SIG-M5 treated with dmso at 0.1 percent for 504 hours (cell line): ENCODE data around the gene THBS2.

Source experiments
- DNase-seq: peaks from one replicate; lab custom pipeline; 2025; ENCODE audit not compliant: unreplicated experiment; lab: John Stamatoyannopoulos, UW

The THBS2 gene

DNA sequence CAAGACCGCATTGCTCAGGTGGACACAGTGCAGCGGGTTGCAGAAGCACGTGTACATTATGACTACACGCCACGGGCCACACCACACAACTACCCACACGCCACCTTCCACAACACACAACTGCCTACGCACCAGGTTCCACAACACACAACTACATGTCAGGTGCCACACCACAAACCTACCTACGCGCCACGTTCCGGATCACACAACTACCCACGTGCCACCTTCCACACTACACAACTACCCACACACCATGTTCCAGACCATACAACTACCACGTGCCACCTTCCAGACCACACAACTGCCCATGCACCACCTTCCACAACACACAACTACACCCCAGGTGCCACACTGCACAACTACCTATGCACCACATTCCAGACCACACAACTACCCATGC lies 20.5 kb downstream of the THBS2 start:
- DNase-seq = no peak

DNA sequence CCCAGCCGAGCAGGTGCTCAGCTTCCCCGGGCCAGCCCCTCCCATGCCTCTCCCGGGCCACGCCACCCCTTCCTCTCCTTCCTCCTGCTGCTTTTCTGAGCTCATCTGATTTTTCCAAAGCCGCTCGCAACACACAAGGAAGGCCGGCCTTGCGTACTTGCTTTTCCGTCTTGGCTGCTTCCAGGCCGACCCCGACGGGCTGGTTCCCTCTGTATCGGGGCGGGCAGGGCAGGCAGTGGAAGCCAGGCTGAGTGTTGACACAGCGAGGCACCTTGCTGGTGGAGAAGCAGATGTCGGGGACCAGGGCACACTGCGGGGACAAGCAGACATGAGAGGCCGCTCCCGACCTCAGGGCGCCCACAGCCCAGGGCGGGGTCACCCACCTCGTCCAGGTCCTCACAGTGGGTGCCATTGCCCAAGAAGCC lies 21.1 kb downstream of the THBS2 start:
- no peak for DNase-seq

GRCh38 chr6:169231790-169232506 lies 21.7 kb downstream of the THBS2 start:
- DNase-seq = no peak

DNA sequence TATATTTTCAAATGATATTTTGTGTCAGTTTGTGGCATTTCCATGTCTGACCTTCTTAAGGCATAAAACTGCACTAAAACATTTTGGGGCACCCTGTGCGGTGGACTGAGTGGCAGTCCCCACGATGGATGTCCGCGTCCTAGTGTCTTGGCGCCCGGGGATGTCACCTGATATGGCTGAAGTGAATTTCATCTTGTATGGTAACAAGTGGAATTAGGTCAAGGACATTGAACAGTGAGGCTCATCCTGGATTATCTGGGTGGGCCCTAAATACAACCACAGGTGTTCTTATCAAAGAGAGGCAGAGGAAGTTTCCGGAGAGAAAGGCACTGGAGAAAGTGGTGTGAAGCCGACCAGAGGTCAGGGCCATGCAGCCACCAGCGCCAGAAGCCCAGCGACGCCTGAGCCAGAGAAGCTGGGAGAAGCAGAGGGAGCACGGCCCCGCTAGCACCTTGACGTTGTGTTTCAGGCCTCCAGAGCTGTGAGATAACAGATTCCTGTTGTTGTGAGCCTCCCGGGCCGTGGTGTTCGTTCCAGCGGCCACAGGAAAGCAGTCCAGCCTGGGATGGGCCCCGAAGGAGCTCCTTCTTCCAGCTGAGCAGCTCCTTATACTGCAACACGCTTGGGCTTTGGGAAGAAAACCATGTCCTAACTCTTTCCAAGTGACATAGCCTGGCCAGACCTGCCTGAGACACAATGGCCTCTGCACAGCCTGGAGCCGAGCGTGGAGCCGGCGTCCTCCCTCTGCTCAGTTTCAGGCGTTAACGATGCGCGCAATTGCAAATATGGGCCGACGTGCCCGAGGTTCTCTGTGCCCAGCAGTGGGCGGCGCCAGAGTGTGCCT lies 22.5 kb downstream of the THBS2 start:
- no peak for DNase-seq

DNA sequence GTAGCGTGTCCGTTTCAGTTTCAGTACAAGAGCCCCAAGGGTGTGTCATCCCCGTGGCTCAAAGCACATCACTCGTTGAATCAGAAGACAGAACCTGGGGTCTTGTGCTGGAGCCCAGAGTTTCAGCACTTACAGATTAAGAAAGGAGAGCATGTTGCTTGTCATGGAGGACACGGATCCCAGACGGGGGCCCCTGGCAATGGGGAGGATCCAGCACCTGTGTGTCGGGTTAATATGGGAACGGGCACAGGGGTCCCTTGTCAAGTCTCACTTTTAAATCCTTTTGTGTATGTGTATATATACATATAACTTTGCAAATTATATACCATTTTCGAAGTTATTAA lies 23.4 kb downstream of the THBS2 start:
- DNase-seq = no peak

- DNase-seq = no peak
Measured at GRCh38 chr6:169229615-169230321, 23.9 kb downstream of the THBS2 start.

- no peak for DNase-seq
Measured at GRCh38 chr6:169227116-169227515, 26.5 kb downstream of the THBS2 start.

- no peak for DNase-seq
Measured at GRCh38 chr6:169225887-169226286, 27.8 kb downstream of the THBS2 start.

DNA sequence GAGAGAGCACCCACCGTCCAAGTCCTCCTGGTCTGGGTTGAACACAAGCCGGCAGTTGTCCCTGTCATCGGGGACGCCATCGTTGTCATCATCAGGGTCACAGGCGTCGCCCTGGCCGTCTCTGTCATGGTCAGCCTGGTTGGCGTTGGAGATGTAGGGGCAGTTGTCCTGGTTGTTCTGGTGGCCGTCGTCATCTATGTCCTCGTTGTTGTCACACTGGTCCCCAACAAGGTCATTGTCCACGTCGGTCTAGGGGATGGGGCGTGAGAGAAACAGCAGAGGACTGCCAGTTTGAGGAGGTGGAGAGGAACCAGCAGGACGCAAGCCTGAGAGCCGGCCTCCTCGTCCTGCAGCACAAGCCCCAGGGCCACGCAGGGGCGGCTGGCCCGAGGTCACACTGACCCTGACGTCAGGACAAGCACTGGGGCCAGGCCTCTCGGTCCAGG lies 28.5 kb downstream of the THBS2 start:
- DNase-seq = no peak

DNA sequence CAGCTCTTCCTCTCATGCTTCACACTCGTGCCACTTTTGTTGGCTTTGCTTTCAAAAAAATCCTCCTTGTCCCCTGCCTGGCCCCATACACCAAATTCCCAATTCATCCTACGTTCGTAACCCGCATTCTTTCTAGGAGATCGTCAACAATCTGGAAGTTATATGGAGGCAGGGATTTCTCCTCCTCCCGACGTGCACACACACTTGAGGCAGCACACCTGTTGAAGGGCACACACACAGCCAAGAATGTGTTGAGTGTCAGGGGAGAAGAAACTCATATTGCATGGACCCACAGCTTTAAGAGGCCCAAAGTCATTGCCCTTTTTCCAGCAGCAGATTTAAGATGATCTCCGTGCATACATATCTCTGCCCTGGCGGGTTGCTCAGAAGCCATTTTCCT lies 28.9 kb downstream of the THBS2 start:
- no peak for DNase-seq

- DNase-seq = no peak
Measured at GRCh38 chr6:169224185-169224695, 29.4 kb downstream of the THBS2 start.

DNA sequence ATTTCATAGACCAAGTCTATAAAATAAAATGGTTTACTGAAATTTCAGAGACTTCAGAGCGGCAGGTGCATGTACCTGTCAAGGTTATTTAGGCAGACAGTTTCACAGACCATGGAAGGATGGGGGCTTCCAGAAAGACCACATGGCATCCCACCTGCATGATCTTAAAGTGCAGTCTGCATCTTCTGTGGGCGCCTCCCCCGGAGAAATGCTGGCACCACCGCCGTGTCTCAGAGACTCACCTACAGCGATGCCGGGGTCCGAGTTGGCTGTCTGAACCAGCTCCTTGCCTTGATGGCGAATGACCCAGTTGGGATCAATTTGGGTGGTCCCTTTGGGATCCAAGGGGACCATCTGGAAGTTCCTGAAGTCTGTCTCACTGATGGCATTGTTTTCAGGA lies 30.6 kb downstream of the THBS2 start:
- DNase-seq = no peak

DNA sequence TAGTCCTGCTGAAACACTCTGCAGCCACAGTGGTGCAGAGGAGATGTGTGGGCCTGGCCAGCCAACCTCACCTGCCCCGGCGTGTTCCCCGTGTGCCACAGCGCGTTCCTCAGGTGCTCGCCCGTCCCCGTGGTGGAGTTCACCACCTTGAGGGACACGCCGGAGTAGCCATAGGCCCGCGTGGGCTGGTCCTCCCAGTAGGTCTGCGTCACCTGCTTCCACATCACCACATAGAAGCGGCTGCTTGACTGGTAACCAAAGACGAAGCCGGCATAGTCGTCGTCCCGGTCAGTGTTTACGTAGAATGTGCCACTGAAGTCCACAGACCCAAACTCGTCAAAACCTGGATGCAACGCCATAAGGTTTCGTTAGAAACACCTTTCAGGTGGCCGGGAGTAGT lies 31.5 kb downstream of the THBS2 start:
- DNase-seq = no peak

- DNase-seq = no peak
Measured at GRCh38 chr6:169221264-169221663, 32.4 kb downstream of the THBS2 start.

DNA sequence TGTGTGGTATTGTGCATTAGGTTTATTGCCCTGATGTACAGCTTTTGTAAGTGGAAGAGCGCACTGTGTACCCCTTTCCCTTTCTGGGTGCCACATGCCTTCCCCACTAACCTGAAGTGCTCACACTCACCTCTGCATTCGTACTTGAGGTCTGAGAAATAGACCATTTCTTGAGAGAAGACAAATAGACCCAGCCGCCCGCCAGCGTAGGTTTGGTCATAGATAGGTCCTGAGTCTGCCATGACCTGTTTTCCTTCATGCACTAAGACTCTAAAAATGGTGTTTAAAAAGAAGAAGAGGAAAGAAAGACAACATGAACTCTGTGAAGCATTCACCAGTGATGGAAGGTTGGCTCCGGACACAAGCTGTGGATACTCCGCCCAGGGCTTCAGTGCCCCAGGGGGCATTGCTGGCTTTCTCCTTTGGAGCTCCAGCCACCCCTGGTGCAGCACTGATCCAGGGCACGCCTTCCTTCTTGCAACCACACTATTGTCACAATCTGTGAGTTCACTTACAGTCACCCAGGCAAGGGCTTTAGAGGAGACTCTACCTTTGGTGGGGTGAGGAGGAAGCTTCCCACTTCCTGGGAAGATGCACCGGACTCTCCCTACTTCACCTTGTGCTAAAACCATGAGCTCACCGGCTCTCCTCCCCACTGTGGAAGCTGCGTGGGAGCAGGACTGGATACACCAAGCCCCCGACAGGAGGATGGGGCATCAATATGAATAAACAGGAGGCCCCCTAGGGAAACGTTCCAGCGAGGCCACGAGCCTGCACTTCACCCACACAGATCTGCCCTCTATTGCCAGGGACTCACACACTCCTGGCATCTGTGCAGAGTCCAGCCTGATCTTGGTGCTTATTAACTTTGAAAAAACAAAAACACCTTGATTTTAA lies 33.3 kb downstream of the THBS2 start:
- DNase-seq = no peak

- DNase-seq = no peak
Measured at GRCh38 chr6:169217972-169218371, 35.7 kb downstream of the THBS2 start.

GRCh38 chr6:169216830-169217229 lies 36.8 kb downstream of the THBS2 start:
- DNase-seq = no peak

DNA sequence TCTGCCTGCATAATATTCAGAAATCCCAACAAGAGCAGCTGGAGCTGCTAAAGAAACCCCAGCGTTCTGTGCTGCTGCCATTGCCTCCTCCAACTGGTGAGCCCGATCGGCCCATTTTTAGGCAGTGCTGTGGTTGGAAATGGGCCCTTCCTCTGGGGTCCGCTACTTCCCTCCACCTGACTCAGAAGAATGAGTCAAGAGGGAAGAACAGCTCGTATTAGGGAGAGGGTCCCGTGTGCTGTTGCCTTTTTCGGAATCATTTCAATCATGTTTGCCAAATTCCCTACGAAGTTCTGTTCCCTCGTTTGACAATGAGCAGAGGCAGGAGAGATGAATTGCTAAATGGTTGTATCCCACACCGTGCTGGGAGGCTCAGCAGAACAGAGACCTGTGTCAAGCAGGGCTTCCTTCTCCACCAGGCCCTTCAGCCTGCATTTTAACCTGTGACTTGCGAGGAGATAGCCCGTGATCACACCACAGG lies 38.4 kb downstream of the THBS2 start:
- DNase-seq = peak; percentile 34

DNA sequence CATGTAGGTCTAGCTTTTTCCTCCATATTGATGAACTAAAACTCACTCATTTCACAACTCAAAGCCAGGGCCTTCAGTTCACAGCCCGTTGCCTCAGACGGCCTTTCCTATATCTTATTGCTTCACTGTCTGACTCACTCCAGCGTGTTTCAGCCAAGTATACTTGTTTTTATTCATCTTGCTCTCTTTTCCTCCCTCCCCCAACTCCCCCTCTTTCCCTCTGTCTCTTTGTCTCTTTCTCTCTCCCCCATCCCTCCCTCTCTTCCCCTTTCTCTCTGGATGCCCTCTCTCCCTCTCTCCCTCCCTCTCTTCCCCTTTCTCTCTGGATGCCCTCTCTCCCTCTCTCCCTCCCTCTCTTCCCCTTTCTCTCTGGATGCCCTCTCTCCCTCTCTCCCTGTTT lies 38.9 kb downstream of the THBS2 start:
- peak; percentile 95 for DNase-seq

DNA sequence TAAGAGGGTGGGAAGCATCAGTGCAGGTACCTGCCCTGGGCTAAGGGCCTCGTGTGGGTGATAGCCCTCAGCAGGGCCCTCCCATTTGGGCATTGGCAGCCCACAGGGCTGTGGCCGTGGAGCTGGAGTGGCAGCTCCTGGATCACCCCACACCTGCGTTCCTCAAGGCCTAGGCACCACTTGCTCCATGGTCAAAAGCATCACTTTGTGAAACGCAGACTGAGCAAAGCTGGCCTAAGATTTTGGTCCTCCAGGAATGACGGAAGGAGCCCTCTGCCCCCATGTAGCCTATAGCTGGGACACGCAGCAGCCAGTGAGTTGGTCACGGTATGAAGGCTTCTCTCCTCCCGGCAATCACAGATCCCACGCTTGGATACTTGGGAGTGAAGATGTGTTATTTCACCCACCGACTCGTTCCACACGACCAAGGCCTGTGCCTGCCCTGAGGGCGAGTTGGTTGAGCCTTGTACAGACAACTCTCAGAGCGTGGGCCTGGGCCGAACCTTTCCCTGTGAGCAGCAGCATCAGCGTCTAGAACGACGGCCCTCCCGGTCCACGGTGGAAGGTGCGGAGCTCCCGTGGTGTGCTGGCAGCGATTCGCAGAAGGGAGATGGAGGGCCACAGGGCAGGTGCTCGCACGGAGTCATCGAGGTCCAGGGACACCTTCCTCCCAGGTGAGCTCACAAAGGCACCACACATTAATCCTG lies 39.7 kb downstream of the THBS2 start:
- no peak for DNase-seq
